HG02759 (cell line): ENCODE results near the gene TRMT1.
A peak's percentile ranks its signal among the peaks of the same experiment; 100 is the strongest.

Experiments used
- ATAC-seq: cut with Tn5 transposase; IDR thresholded peaks from one replicate; pipeline ENCODE4 v1.9.1; 2021; ENCODE audit warnings: mild to moderate bottlenecking, moderate library complexity; ENCODE audit not compliant: unreplicated experiment

The TRMT1 gene

GRCh38 chr19:13103581-13104359 lies 12.8 kb downstream of the TRMT1 start:
- ATAC-seq, result no peak

- ATAC-seq, result peak; percentile 44
Measured at GRCh38 chr19:13102666-13103580, 13.6 kb downstream of the TRMT1 start, which contains the start of gene LYL1. Gene LYL1 (minus strand): TSS chr19:13102858. CDS start chr19:13101171, 1,687 bp downstream.

DNA sequence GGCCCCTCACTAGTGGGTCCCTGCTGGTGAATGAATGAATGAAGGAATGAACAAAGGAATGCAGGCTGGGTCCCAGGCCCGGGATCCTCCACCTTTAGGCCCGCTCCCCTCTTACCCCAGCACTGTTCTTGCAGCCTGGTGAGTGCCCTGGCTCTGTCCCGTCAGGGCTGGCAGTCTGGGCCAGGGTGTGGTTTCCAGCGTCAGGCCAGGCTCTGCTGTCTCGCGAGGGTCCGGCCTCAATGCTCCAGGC lies 14.2 kb downstream of the TRMT1 start:
- ATAC-seq, result no peak

GRCh38 chr19:13101590-13102415 lies 14.7 kb downstream of the TRMT1 start:
- no peak for ATAC-seq

DNA sequence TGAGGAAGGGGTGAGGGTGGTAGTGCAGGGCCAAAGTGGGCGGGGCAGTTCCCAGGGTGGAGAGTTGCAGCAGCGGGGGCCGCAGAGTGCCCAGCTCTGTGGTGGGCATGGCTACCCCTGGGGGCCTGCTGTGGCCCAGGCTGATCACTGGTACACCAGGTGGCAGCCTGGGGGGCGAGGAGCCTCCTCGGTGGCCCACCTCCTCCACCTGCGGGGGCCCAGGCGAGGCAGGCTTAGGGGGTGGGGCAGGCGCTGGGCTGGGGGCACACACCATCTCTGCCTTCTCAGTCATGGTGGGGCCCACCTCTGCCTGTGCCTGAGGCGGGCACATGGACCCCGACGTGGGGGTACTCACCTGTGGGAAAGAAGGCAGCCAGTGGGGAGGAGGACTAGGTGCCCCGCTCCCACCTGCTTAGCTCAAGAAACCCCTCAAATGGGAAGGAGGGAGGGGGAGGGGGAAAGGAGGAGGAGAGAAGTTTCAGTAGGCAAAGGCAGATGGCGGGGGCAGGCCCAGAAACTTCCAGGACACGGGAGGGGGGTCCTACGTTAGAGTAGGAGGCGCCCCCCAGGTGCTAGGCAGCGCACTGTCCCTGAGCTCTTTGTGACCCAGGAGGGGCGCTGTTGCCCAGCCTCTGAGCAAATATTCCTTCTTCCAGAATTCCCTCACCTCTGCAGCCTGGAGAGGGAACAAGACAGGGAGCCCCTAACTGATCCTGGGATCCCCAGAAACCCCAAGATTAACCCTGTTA lies 15.5 kb downstream of the TRMT1 start:
- no peak for ATAC-seq

GRCh38 chr19:13100031-13100588 lies 16.4 kb downstream of the TRMT1 start:
- ATAC-seq, result no peak

DNA sequence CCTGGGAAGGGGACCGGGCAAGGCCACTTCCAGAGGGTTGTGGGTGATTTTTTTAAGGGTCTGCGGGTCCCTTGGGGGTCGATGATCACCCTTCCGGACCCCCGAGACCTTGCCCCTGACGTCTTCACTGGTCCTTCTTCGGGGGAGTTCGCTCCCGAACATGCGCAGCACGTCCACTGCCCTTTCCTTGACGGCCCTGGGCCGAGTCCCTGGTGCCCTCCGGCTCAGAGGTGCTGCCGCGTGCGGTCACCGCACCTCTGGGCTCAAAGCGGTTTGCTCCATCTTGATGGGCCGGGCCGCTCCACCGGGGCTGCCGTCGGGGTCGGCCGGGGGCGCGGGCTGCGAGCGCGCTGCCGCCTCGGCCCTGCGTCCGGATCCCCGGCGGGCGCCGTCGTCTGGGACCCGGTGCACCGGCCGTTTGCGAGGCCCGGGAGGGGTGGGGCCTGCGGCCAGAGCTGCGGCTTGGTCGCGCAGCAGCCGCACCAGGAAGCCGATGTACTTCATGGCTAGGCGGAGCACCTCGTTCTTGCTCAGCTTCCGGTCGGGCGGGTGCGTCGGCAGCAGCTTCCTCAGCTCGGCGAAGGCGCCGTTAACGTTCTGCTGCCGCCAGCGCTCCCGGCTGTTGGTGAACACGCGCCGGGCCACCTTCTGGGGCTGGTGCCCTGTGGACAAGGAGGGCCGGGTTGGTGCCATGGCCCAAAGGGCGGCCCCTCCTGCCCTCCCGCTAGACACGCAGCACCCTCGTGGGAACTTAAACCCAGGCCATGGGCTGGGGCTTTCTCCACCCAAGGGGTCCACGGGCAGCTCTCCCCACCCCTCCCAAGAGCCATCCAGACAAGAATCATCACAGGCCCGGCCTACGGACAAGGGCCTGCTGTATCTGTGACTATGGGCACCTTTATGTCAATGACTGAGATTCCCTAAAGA lies 17.2 kb downstream of the TRMT1 start:
- ATAC-seq, result no peak

GRCh38 chr19:13098277-13099072 lies 18.1 kb downstream of the TRMT1 start:
- ATAC-seq, result no peak

DNA sequence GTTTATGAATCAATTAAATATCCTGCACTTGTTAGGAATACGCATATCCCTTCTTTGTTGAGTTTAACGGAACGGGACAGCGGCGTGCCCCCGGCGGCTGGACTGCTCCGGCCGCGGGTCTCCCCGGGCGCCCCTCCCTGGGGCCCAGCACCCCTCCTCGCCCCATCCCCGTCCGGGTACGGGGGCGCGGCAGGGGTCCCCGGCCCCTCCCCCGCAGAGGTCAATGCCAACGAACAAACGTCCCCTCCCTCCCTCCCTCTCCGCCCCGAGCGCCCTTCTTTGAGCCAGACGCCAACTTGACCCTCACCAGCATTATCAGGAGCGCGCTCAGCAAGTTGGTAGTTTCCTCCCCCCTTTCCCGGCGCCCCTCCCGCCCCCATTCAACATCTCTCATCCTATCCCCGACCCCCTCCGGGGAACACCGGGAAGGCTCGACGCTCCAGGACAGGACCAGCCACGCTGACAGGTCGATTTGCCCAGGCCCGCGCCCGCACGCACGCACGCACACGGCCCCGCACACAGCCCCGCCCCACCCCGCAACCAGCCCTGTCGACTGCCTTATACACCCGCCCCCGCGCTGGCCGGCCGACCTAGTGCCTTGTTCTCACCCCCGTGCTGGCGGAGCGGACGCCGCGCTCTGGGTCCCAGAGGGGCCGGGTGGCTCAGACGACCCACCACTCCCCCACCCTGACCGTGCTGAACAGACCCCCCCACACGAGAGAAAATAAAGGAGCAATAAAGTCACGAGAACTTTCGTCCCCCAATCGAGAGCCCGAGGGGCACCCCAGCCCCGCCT lies 18.9 kb downstream of the TRMT1 start:
- no peak for ATAC-seq

- no peak for ATAC-seq
Measured at GRCh38 chr19:13097033-13097462, 19.5 kb downstream of the TRMT1 start.

DNA sequence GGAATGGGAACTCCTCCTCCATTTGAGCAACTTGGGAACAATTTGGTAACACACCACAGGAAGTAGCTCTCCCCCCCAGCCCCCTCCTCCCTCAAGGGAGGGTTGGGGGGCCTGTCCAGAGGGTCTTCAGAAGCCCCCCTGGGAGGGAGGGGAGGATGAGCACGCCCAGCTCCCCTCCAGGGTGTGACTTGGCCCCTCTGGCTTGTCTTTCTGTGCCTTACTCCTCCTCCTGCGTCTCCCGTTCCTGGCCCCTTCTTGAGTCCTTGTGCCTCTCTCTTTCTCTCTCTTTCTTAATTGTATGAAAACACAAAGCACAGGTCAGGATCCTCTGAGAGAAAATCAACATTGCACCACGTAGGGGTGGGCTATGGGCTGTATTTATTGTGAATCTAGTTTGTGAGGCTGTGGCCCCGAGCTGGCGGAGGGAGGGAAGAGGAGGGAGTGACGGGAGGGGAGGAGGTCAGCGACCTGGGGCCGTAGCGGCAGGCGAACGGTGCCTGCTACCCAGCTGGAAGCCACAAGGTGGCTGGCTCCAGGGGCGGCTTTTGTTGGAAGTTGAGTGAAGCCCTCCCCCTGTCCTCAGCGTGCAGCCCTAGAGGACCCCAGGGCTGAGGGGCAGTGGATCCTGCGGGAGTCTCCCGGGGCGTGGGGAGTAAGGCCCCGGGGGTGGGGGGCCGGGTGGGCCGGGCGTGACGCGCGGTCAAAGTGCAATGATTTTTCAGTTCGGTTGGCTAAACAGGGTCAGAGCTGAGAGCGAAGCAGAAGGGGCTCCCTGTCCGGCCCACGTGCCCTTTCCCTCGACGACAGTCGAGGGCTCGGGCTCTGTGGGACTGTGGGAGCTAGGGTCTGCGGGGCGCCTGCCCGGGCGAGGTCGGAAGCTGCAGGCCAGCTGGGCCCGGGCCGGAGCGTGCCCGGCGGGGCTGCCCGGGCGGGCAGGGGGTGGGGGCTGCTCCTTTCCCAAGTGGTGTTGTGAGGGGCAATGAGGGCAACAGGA lies 20.3 kb downstream of the TRMT1 start:
- ATAC-seq, result no peak

- no peak for ATAC-seq
Measured at GRCh38 chr19:13095393-13095784, 21.2 kb downstream of the TRMT1 start.

DNA sequence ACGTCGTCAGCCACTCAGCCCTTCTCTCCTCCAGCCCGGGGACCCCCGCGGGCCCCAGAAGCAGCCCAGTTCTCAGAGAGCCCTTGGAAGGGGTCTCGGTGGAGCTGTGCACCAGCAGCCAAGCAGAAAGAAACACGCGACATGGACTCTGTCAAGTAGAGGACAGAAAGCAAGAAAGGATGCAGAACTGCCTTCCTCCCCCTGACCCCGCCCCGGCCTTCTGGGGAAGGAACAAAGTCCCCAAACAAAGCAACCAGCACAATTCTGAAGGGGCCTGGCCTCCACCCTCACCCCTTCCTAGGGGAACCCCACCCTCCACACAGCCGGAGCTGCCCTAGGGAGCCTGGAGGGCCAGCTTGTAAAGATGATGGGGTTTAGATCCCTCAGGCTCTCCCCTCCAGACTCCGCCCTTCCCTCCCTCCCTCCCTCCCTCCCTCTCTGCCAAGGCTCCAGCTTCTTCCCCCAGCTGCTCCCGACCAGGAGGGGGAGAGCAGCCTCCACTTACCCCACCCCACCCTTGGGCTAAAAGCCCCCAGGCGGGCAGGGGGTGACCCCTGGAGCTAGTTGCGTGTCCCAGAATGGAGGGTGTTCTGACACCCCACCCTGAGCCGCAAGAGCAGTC lies 21.7 kb downstream of the TRMT1 start:
- ATAC-seq, result no peak

DNA sequence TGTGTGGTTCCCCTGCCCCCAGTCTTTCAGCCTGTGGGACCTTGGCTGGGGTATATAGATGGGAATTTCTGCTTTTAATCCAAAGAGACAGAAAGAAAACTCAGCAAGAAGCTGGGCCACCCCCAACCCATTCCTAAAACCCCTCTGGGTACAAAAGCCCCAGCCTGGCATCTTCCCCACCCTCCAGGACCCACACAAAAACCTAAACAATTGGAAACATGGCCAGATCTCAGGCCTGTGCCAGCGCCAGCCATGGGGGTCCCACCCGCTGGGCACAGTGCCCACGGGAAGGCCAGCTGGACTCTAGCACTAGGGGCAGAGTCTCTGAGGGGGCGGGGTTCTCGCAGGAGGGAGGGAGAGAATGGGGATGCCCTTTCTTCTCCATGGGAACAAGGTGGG lies 22.4 kb downstream of the TRMT1 start:
- ATAC-seq, result no peak

- peak; percentile 56 for ATAC-seq
Measured at GRCh38 chr19:13093407-13094105, 23.0 kb downstream of the TRMT1 start.
